CD4-positive, alpha-beta T cell (primary cell): ENCODE data around the gene TMEM150B. TPM values are rescaled to one million over a fixed set of nuclear protein-coding genes. Genes with fewer than 3 reads are reported as not detected.

Source experiments
- ATAC-seq: fragments of 200-7000 bp; cut with Tn5 transposase; one replicate; pipeline ENCODE4 v1.10.0; 2022; ENCODE audit warnings: mild to moderate bottlenecking; ENCODE audit not compliant: poor library complexity
- CTCF ChIA-PET: fragments of 350-600 bp; sonication (Branson Sonifier 250); formaldehyde crosslinking; loops from one replicate; lab custom pipeline; 2021; ENCODE audit warnings: antibody characterized with exemption, inconsistent platforms; lab: Charles Lee
- POLR2A ChIA-PET: fragments of 350-600 bp; sonication (Branson Sonifier 250); formaldehyde crosslinking; loops from one replicate; lab custom pipeline; 2021; ENCODE audit warnings: antibody characterized with exemption, inconsistent platforms; lab: Charles Lee
- DNase-seq, 14 experiments: peaks; one replicate each; pipeline ENCODE4 v3.0.0-alpha.2; 2013 to 2020; ENCODE audit warnings: mixed read lengths in 2 of 14
- H3K27ac ChIP-seq, 2 donors: one replicate each; pipeline versions ENCODE4 v1.5.1 to v1.7.0; 2013; ENCODE audit warnings: low read length in 2 of 2, low read depth in 1 of 2, mild to moderate bottlenecking in 1 of 2
- H3K27me3 ChIP-seq, 2 experiments: 1 replicate in 1 of 2; 2 replicates in 1 of 2; pipeline versions ENCODE4 v1.6.1 to v1.7.0; 2013; ENCODE audit warnings: low read length in 2 of 2, control low read depth in 1 of 2, mild to moderate bottlenecking in 1 of 2, moderate library complexity in 1 of 2; ENCODE audit not compliant: insufficient read depth in 2 of 2, control insufficient read depth in 1 of 2
- H3K36me3 ChIP-seq: one replicate; pipeline ENCODE4 v1.6.1; 2013; ENCODE audit warnings: low read length, control low read depth; ENCODE audit not compliant: insufficient read depth
- H3K4me1 ChIP-seq: one replicate; pipeline ENCODE4 v1.6.1; 2013; ENCODE audit warnings: low read length, control low read depth; ENCODE audit not compliant: insufficient read depth
- H3K4me3 ChIP-seq: one replicate; pipeline ENCODE4 v1.5.1; 2013; ENCODE audit warnings: mild to moderate bottlenecking, low read length, moderate library complexity
- H3K9me3 ChIP-seq, 2 experiments: 1 replicate in 1 of 2; 2 replicates in 1 of 2; pipeline versions ENCODE4 v1.6.1 to v1.7.0; 2013; ENCODE audit warnings: low read length in 2 of 2, mild to moderate bottlenecking in 2 of 2, control low read depth in 1 of 2, moderate library complexity in 1 of 2; ENCODE audit not compliant: control insufficient read depth in 1 of 2, insufficient read depth in 1 of 2
- H3K27ac Mint-ChIP-seq: one replicate; pipeline ENCODE4 v1.8.0; 2020; ENCODE audit warnings: mixed read lengths
- H3K27me3 Mint-ChIP-seq: one replicate; pipeline ENCODE4 v1.8.0; 2021; ENCODE audit warnings: mixed read lengths
- H3K36me3 Mint-ChIP-seq: one replicate; pipeline ENCODE4 v1.8.0; 2021; ENCODE audit warnings: low read depth, mixed read lengths
- H3K4me1 Mint-ChIP-seq: one replicate; pipeline ENCODE4 v1.8.0; 2021; ENCODE audit warnings: low read depth, mixed read lengths
- H3K4me3 Mint-ChIP-seq: one replicate; pipeline ENCODE4 v1.8.0; 2020; ENCODE audit warnings: mild to moderate bottlenecking, mixed read lengths
- H3K9me3 Mint-ChIP-seq: one replicate; pipeline ENCODE4 v1.8.0; 2020; ENCODE audit warnings: mixed read lengths
- intact Hi-C, 2 experiments: fragments of 100-400 bp; cut with DNase I in 1 of 2; cut with micrococcal nuclease in 1 of 2; formaldehyde crosslinking; loops; one replicate each; pipeline versions ENCODE4 v1.15.1 to v1.9.0; 2023 to 2025; cut with DNase I, micrococcal nuclease
- total RNA-seq, 174 experiments: library from RNA in 2 of 174; stranded (reverse) in 2 of 174; gene quantifications; one replicate each; pipeline ENCODE4 v1.2.3 and lab custom pipeline; 2021 to 2026
- TF ChIP-seq, protein P1 (sequence below): fragments of 200-600 bp; IDR thresholded peaks from one replicate; pipeline ENCODE4 v1.8.0; 2022; ENCODE audit warnings: antibody characterized with exemption, mild to moderate bottlenecking

TMEM150B gene
- total RNA-seq, 2 experiments from 2014 or later: not detected

DNA sequence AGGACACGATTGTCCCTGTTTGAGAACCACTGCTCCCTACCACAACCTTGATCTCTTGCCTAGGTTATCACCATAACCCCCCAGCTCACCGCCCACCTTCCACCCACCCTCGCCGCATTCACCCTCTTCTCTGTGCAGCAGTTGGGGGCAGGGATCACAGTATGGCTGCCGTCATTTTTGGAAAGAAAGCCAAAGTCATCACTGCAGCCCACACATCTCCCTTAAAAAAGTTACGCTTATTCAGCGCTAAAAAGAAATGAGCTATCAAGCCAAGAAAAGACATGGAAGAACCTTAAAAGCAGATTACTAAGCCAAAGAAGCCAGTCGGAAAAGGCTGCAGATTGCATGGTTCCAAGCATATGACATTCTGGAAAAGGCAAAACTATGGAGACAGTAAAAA is 55.8 kb downstream of the TMEM150B start:
- Mint-ChIP-seq H3K4me1 (peaks cover 6% of the 10 kb centered on the region), H3K4me3 (no peak overlapping the region), H3K36me3 (peaks cover 56% of the 10 kb centered on the region), H3K27me3 (no peaks in the 10 kb centered on the region), H3K27ac (no peak overlapping the region), H3K9me3 (no peaks in the 10 kb centered on the region)
- intact Hi-C loops: no loop called here
- POLR2A ChIA-PET: interaction anchor here (0.7 kb wide), 1 partner anchor 10 kb away, joined by 3 read pairs; no protein-coding TSS in a partner anchor
- H3K4me3 ChIP-seq: no peak overlapping the region
- no peak overlapping the region for H3K27ac ChIP-seq
- TF ChIP-seq, protein P1, sequence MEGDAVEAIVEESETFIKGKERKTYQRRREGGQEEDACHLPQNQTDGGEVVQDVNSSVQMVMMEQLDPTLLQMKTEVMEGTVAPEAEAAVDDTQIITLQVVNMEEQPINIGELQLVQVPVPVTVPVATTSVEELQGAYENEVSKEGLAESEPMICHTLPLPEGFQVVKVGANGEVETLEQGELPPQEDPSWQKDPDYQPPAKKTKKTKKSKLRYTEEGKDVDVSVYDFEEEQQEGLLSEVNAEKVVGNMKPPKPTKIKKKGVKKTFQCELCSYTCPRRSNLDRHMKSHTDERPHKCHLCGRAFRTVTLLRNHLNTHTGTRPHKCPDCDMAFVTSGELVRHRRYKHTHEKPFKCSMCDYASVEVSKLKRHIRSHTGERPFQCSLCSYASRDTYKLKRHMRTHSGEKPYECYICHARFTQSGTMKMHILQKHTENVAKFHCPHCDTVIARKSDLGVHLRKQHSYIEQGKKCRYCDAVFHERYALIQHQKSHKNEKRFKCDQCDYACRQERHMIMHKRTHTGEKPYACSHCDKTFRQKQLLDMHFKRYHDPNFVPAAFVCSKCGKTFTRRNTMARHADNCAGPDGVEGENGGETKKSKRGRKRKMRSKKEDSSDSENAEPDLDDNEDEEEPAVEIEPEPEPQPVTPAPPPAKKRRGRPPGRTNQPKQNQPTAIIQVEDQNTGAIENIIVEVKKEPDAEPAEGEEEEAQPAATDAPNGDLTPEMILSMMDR: no peak
- CTCF ChIA-PET: no interaction called here
- H3K27me3 ChIP-seq: no peaks in the 10 kb centered on the region
- no peaks in the 10 kb centered on the region for H3K4me1 ChIP-seq
- H3K9me3 ChIP-seq: no peaks in the 10 kb centered on the region
- ATAC-seq: no peak
- no peak for DNase-seq
- H3K36me3 ChIP-seq: peaks cover 28% of the 10 kb centered on the region

DNA sequence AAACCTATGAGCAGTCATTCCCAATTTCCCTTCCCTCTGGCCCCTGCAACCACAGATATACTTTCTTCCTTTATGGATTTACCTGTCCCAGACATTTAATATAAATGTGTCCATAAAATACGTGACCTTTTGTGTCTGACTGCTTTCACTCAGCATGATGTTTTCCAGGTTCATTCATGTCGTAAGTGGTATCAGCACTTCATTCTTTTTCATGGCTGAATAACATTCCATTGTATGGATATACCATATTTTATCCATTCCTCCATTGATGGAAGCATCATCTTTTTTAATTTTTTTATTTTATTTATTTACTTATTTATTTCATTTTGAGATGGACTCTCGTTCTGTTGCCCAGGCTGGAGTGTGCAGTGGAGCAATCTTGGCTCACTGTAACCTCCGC is 58.3 kb downstream of the TMEM150B start:
- H3K36me3 Mint-ChIP-seq: peaks cover 41% of the 10 kb centered on the region
- H3K27me3 ChIP-seq: no peaks in the 10 kb centered on the region
- DNase-seq (no peak), ATAC-seq (no peak)
- H3K27ac Mint-ChIP-seq: no peak overlapping the region
- H3K36me3 ChIP-seq: peaks cover 10% of the 10 kb centered on the region
- H3K4me1 ChIP-seq: no peaks in the 10 kb centered on the region
- POLR2A ChIA-PET: no interaction called here
- no peaks in the 10 kb centered on the region for H3K27me3 Mint-ChIP-seq
- peaks cover 0 to 5% of the 10 kb centered on the region in 2 experiments for H3K9me3 ChIP-seq
- H3K4me3 ChIP-seq: no peak overlapping the region
- intact Hi-C loops: no loop called here
- CTCF ChIA-PET: no interaction called here
- peaks cover 6% of the 10 kb centered on the region for H3K4me1 Mint-ChIP-seq
- no peak overlapping the region for H3K27ac ChIP-seq
- TF ChIP-seq, protein P1: no peak
- no peak overlapping the region for H3K4me3 Mint-ChIP-seq
- H3K9me3 Mint-ChIP-seq: no peaks in the 10 kb centered on the region

DNA sequence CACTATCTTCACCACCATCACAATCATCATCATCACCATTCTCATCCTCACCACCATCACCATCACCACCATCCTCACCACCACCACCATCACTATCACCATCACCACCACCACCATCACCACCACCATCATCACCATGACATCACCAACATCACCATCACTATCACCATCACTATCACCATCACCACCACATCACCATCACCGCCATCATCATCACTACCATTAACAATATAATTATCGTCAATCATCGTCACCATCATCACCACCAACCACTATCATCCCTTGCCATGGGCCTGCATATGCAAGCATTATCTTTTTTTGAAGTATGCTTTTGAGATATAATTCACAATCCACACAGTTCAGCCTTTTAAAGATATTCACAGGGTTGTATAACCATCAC is 58.7 kb downstream of the TMEM150B start:
- Histone ChIP-seq H3K4me3 (no peak overlapping the region), H3K9me3 (peaks cover 0 to 5% of the 10 kb centered on the region in 2 experiments), H3K36me3 (peaks cover 10% of the 10 kb centered on the region), H3K27ac (no peak overlapping the region), H3K27me3 (no peaks in the 10 kb centered on the region), H3K4me1 (no peaks in the 10 kb centered on the region)
- Mint-ChIP-seq H3K27me3 (no peaks in the 10 kb centered on the region), H3K9me3 (no peaks in the 10 kb centered on the region), H3K4me3 (no peak overlapping the region), H3K36me3 (peaks cover 37% of the 10 kb centered on the region), H3K4me1 (peaks cover 6% of the 10 kb centered on the region), H3K27ac (no peak overlapping the region)
- ChIA-PET POLR2A (no interaction called here), CTCF (no interaction called here)
- DNase-seq: no peak
- intact Hi-C loops: no loop called here
- ATAC-seq: no peak
- TF ChIP-seq, protein P1: no peak
